Measurements from ENCODE around the gene NDUFAB1. TPM values are rescaled to one million over a fixed set of nuclear protein-coding genes. Genes with fewer than 3 reads are reported as not detected.
"Not testable (repeated sequence)": the region's sequence is repeated elsewhere in the genome, so short reads cannot be mapped to it uniquely, and the experiment has no call there.

The NDUFAB1 gene
- total RNA-seq, 4 donors from 2014 or later: 68.0 to 110 (median 83.3) TPM

DNA sequence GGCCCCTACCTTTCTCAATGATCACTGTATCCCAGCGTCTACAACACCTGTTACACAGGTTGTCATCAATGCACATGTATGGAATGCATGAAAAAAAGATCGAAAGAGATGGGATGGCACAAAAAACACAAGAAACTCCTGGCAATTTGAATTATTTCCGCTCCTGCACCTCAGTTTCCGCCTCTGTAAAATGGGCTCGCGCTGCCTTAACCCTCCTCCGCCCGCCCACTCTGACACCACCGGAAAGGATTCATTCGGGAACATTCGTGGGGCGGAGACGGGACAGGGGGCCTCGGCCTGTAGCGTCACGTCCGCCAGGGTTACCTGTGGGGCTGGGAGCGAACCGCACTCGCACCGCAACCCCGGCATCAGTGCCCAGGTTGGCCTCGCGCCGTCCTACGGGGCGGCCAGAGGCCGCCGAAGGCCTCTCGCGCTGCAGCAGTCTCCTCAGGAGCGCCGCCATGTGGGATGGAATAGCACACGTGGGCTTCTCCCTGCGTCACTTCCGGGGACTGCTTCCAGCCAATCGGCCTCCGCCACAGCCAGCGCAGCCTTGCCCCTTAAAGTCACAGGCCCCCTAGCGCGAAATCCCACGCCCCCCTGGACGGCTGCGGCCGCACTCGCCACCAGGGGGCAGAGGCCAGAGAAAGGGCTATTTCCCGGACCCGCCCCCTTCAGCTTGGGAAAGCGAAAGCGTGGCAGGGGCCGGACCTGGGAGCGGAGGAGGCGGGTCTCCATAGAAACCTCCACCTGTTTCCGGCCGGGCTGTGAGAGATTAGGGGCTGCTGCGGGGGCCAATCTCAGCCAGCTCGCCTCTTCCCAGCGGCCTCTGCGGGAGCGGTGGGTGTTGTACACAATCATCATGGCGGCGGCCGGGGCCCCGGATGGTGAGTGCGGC lies 39.0 kb downstream of the NDUFAB1 start, which contains the start of the genes EARS2 and UBFD1:
Gene EARS2 (minus strand): TSS at position 470 of the 898 bp plus-strand sequence. CDS start 7 bp downstream, at position 463.
Gene UBFD1 (plus strand): TSS at position 847 of the 898 bp plus-strand sequence. CDS start 16 bp downstream, at position 863.
- TF ChIP-seq, protein P1, sequence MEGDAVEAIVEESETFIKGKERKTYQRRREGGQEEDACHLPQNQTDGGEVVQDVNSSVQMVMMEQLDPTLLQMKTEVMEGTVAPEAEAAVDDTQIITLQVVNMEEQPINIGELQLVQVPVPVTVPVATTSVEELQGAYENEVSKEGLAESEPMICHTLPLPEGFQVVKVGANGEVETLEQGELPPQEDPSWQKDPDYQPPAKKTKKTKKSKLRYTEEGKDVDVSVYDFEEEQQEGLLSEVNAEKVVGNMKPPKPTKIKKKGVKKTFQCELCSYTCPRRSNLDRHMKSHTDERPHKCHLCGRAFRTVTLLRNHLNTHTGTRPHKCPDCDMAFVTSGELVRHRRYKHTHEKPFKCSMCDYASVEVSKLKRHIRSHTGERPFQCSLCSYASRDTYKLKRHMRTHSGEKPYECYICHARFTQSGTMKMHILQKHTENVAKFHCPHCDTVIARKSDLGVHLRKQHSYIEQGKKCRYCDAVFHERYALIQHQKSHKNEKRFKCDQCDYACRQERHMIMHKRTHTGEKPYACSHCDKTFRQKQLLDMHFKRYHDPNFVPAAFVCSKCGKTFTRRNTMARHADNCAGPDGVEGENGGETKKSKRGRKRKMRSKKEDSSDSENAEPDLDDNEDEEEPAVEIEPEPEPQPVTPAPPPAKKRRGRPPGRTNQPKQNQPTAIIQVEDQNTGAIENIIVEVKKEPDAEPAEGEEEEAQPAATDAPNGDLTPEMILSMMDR (IDR thresholded peaks at IDR 0.05): peak; percentile 86 to 99 (median 98)
- peak in 2 of 4 donors; percentile 55 to 57 for TF ChIP-seq POLR2A (IDR thresholded peaks at IDR 0.05)
- peak within 1 kb of the TSS; percentile 90 to 94 (median 92) for H3K27ac ChIP-seq
- WGBS, 2 donors: 3 to 5% methylated on average over 14 to 20 of the region's 65 CpGs
- H3K27me3 ChIP-seq: no peaks in the 10 kb centered on the region
- peak; percentile 92 for DNase-seq
- H3K4me3 ChIP-seq: peak within 1 kb of the TSS; percentile 81 to 90 (median 86)
- peaks cover 1 to 48% (median 13%) of the 10 kb centered on the region in 3 donors for H3K36me3 ChIP-seq
- intact Hi-C loops (cut with DNase I): no loop called here
- peaks cover 9 to 50% (median 16%) of the 10 kb centered on the region in 3 donors for H3K4me1 ChIP-seq
- H3K9me3 ChIP-seq: no peaks in the 10 kb centered on the region

GRCh38 chr16:23554536-23554935 lies 41.6 kb downstream of the NDUFAB1 start:
- Histone ChIP-seq H3K4me3 (no peak overlapping the region), H3K9me3 (no peaks in the 10 kb centered on the region), H3K36me3 (peaks cover 15 to 48% (median 19%) of the 10 kb centered on the region in 3 donors), H3K4me1 (peaks cover 9 to 28% (median 16%) of the 10 kb centered on the region in 3 donors), H3K27me3 (no peaks in the 10 kb centered on the region), H3K27ac (no peak overlapping the region)
- no peak for DNase-seq
- TF ChIP-seq, protein P1 (IDR thresholded peaks at IDR 0.05): no peak
- no peak for TF ChIP-seq POLR2A (IDR thresholded peaks at IDR 0.05)
- WGBS, 2 donors: 70 to 97% methylated on average over 3 of the region's 3 CpGs
- intact Hi-C loops (cut with DNase I): no loop called here

DNA sequence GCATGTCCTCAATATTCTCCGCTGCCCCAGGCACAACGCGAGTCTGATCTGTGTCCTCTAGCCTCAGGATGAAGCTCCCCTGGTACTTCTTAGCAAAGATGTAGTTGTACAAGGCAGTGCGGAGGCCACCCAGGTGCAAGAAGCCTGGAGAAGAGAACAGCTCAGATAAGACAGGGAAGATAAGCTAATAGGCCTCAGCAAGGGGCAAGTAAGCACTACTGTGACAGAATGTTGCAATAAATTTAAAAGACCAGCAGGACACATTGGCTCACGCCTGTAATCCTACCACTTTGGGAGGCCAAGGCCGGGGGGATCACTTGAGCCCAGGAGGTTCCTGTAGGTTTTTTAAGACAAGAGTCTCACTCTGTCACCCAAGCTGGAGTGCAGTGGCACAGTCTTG lies 44.0 kb downstream of the NDUFAB1 start:
- Histone ChIP-seq H3K36me3 (peaks cover 22 to 65% (median 28%) of the 10 kb centered on the region in 3 donors), H3K4me3 (no peak overlapping the region), H3K27me3 (no peaks in the 10 kb centered on the region), H3K27ac (no peak overlapping the region), H3K9me3 (no peaks in the 10 kb centered on the region), H3K4me1 (peaks cover 4 to 13% (median 9%) of the 10 kb centered on the region in 3 donors)
- TF ChIP-seq, protein P1 (IDR thresholded peaks at IDR 0.05): no peak
- no peak for TF ChIP-seq POLR2A (IDR thresholded peaks at IDR 0.05)
- 74 to 79% methylated on average over 4 to 6 of the region's 6 CpGs for WGBS, 2 donors
- DNase-seq: no peak
- intact Hi-C loops (cut with DNase I): no loop called here

GRCh38 chr16:23549938-23550337 lies 46.2 kb downstream of the NDUFAB1 start:
- Histone ChIP-seq H3K27ac (no peak overlapping the region), H3K36me3 (peaks cover 22 to 87% (median 29%) of the 10 kb centered on the region in 3 donors), H3K4me3 (no peak overlapping the region), H3K27me3 (no peaks in the 10 kb centered on the region), H3K9me3 (no peaks in the 10 kb centered on the region), H3K4me1 (no peaks in the 10 kb centered on the region)
- DNase-seq: no peak
- TF ChIP-seq, protein P1 (IDR thresholded peaks at IDR 0.05): no peak
- no peak for TF ChIP-seq POLR2A (IDR thresholded peaks at IDR 0.05)
- 92 to 100% methylated on average over 5 of the region's 5 CpGs for WGBS, 2 donors
- intact Hi-C loops (cut with DNase I): no loop called here

- 93 to 95% methylated on average over 9 to 10 of the region's 14 CpGs for WGBS, 2 donors
- H3K9me3 ChIP-seq: no peaks in the 10 kb centered on the region
- TF ChIP-seq, protein P1 (IDR thresholded peaks at IDR 0.05): no peak
- no peak for TF ChIP-seq POLR2A (IDR thresholded peaks at IDR 0.05)
- H3K27ac ChIP-seq: no peak overlapping the region
- H3K4me3 ChIP-seq: no peak overlapping the region
- peaks cover 11 to 100% (median 28%) of the 10 kb centered on the region in 3 donors for H3K36me3 ChIP-seq
- intact Hi-C loops (cut with DNase I): no loop called here
- DNase-seq: no peak
- no peaks in the 10 kb centered on the region for H3K4me1 ChIP-seq
- no peaks in the 10 kb centered on the region for H3K27me3 ChIP-seq
Measured at GRCh38 chr16:23544436-23544835, 51.7 kb downstream of the NDUFAB1 start.

- H3K4me3 ChIP-seq; intact Hi-C loops (cut with DNase I); H3K4me1 ChIP-seq; DNase-seq; H3K27ac ChIP-seq; H3K9me3 ChIP-seq; H3K27me3 ChIP-seq: not testable (repeated sequence)
- WGBS, 2 donors: 92 to 97% methylated on average over 3 of the region's 3 CpGs
- peaks cover 6 to 89% (median 16%) of the 10 kb centered on the region in 3 donors for H3K36me3 ChIP-seq
Measured at GRCh38 chr16:23540817-23541178, 55.3 kb downstream of the NDUFAB1 start.
